Keratinocyte (primary cell): Measurements from ENCODE around the gene CASP9.

Experiments used
- CTCF ChIP-seq, 3 experiments: IDR thresholded peaks in 1 of 3; conservative IDR thresholded peaks in 1 of 3; optimal IDR thresholded peaks in 1 of 3; 2 replicates in 2 of 3; 3 replicates in 1 of 3; pipeline versions ENCODE3 to v1.5.1; 2011; ENCODE audit warnings: low read length in 3 of 3, mild to moderate bottlenecking in 3 of 3, moderate library complexity in 2 of 3, control low read depth in 1 of 3, inconsistent platforms in 1 of 3; ENCODE audit not compliant: insufficient read depth in 2 of 3; ENCODE audit errors: extremely low read depth in 1 of 3
- EZH2 ChIP-seq: IDR thresholded peaks from one replicate; pipeline ENCODE4 v1.6.1; 2012; ENCODE audit warnings: inconsistent platforms, mild to moderate bottlenecking, low read length, moderate library complexity

GRCh38 chr1:15531003-15531402 is 7.0 kb upstream of the CASP9 start:
- TF ChIP-seq CTCF (optimal IDR thresholded peaks at IDR 0.05 in 1 of 3, IDR thresholded peaks at IDR 0.05 in 1 of 3, conservative IDR thresholded peaks at IDR 0.05 in 1 of 3; ENCODE audit: extremely low read depth in 1 of 3, insufficient read depth in 2 of 3, low read length in 3 of 3) (no peak), EZH2 (no peak)
